PC-3 (cell line): Measurements from ENCODE around the gene LHFPL2. TPM values are rescaled to one million over a fixed set of nuclear protein-coding genes. Genes with fewer than 3 reads are reported as not detected.

Experiments
- ATAC-seq: fragments of 200-7000 bp; cut with Tn5 transposase; 2 replicates; pipeline ENCODE4 v1.9.1; 2020; ENCODE audit warnings: mild to moderate bottlenecking, moderate library complexity
- BruUV-seq: library from RNA; stranded (reverse); fragments of 400-500 nt; replicated peaks from 2 replicates; lab custom pipeline; 2021; lab: Mats Ljungman, UMichigan
- CTCF ChIA-PET: fragments of 300-600 bp; sonication (Branson Sonifier 250); formaldehyde crosslinking; loops from one replicate; lab custom pipeline; 2022; ENCODE audit warnings: antibody characterized with exemption; lab: Charles Lee
- POLR2A ChIA-PET: fragments of 300-600 bp; sonication (Branson Sonifier 250); formaldehyde crosslinking; loops from one replicate; lab custom pipeline; 2022; ENCODE audit warnings: antibody characterized with exemption; ENCODE audit not compliant: unreplicated experiment; lab: Charles Lee
- DNase-seq: peaks from one replicate; pipeline ENCODE4 v3.0.0-alpha.2; 2015
- H2AFZ ChIP-seq: fragments of 300-600 bp; sonication (generic); 2 replicates; pipeline ENCODE4 v1.6.0; 2016; ENCODE audit warnings: antibody characterized with exemption, low read length
- H3F3A ChIP-seq: fragments of 300-600 bp; sonication (generic); one replicate; pipeline ENCODE4 v1.6.0; 2017; ENCODE audit warnings: antibody characterized with exemption, low read length, control low read depth, mild to moderate bottlenecking; ENCODE audit not compliant: unreplicated experiment
- H3K27ac ChIP-seq: fragments of 300-600 bp; sonication (generic); 2 replicates; pipeline ENCODE4 v1.5.1; 2016; ENCODE audit warnings: mild to moderate bottlenecking, low read length
- H3K27me3 ChIP-seq: fragments of 300-600 bp; sonication (generic); 2 replicates; pipeline ENCODE4 v1.6.1; 2016; ENCODE audit warnings: low read length, mixed read lengths
- H3K36me3 ChIP-seq: fragments of 300-600 bp; sonication (generic); 2 replicates; pipeline ENCODE4 v1.6.1; 2016; ENCODE audit warnings: low read depth, mixed run types, low read length, mixed read lengths
- H3K4me1 ChIP-seq: fragments of 300-600 bp; sonication (generic); 2 replicates; pipeline ENCODE4 v1.5.1; 2016; ENCODE audit warnings: low read length; ENCODE audit not compliant: insufficient read depth
- H3K4me2 ChIP-seq: fragments of 300-600 bp; sonication (generic); 2 replicates; pipeline ENCODE4 v1.6.0; 2016; ENCODE audit warnings: low read length
- H3K4me3 ChIP-seq: fragments of 300-600 bp; sonication (generic); 2 replicates; pipeline ENCODE4 v1.5.1; 2016; ENCODE audit warnings: mild to moderate bottlenecking, low read length, mixed read lengths
- H3K79me2 ChIP-seq: fragments of 300-600 bp; sonication (generic); 2 replicates; pipeline ENCODE4 v1.6.1; 2017; ENCODE audit warnings: low read length, mixed read lengths
- H3K9ac ChIP-seq: fragments of 300-600 bp; sonication (generic); 2 replicates; pipeline ENCODE4 v1.6.0; 2016; ENCODE audit warnings: mild to moderate bottlenecking, low read length
- H3K9me2 ChIP-seq: fragments of 300-600 bp; sonication (generic); replicated peaks from 2 replicates; pipeline ENCODE4 v1.6.1; 2016; ENCODE audit warnings: mixed run types, low read length, mixed read lengths
- H3K9me3 ChIP-seq: fragments of 300-600 bp; sonication (generic); 2 replicates; pipeline ENCODE4 v1.6.1; 2016; ENCODE audit warnings: low read length, mixed read lengths
- H4K20me1 ChIP-seq: fragments of 300-600 bp; sonication (generic); 2 replicates; pipeline ENCODE4 v1.6.1; 2016; ENCODE audit warnings: low read length, mixed read lengths
- EZH2 ChIP-seq: fragments of 300-600 bp; sonication (generic); IDR thresholded peaks from one replicate; pipeline ENCODE4 v1.6.1; 2017; ENCODE audit warnings: antibody characterized with exemption, mild to moderate bottlenecking, low read length; ENCODE audit not compliant: unreplicated experiment
- EZH2phosphoT487 ChIP-seq: fragments of 300-600 bp; sonication (generic); IDR thresholded peaks from 2 replicates; pipeline ENCODE4 v1.6.1; 2018; ENCODE audit warnings: mild to moderate bottlenecking, antibody characterized with exemption, low read length, borderline replicate concordance
- intact Hi-C: fragments of 100-400 bp; cut with micrococcal nuclease; formaldehyde crosslinking; loops from 2 replicates; pipeline ENCODE4 v1.9.0; 2023
- total RNA-seq: library from RNA; depleted of rRNA; stranded (reverse); fragments of >200 nt; gene quantifications from 2 replicates; pipeline ENCODE4 v1.2.3, GENCODE V29; 2014
- TF ChIP-seq, protein P1 (sequence below): fragments of 300-600 bp; sonication (generic); conservative IDR thresholded peaks from 2 replicates; pipeline ENCODE4 v1.5.1; 2017; ENCODE audit warnings: antibody characterized with exemption, low read depth, mild to moderate bottlenecking, low read length

LHFPL2 gene
- total RNA-seq, 1 experiment from 2014 or later: 21.7 TPM

DNA sequence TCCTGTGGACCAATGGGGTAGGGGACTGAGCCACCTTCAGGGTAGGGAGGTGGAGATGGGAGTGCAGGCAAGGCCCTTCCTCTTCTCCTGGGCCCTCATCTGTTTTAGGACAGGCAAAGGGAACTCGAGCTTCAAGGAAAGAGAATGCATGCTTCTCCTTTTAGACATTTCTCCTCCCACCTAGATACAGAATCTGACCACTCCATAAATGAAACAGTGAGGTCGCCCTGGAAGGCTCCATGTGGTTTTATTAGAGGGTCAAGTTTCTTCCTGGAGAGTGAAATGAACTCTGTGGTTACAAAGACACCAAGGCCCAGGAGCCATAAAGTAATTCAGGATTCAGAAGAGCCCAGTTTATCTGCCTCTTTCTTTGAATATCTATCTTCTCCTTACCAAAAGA lies 14.9 kb downstream of the LHFPL2 start:
- CTCF ChIA-PET: no interaction called here
- Histone ChIP-seq H4K20me1 (peaks cover 4% of the 10 kb centered on the region; the same call in 1 of the 2 replicates), H3K27ac (no peak overlapping the region), H3K4me3 (no peak overlapping the region), H3K4me2 (no peak overlapping the region), H3F3A (no peaks in the 10 kb centered on the region), H3K36me3 (peaks cover 17% of the 10 kb centered on the region), H3K79me2 (peaks cover 55% of the 10 kb centered on the region), H3K27me3 (no peaks in the 10 kb centered on the region), H3K9ac (no peak overlapping the region), H2AFZ (no peak overlapping the region), H3K9me3 (no peaks in the 10 kb centered on the region), H3K9me2 (no peaks in the 10 kb centered on the region), H3K4me1 (peaks cover 33% of the 10 kb centered on the region)
- no TSS peak for BruUV-seq
- intact Hi-C loops: loop anchor here (5.0 kb wide), 1 partner anchor 96 kb away; no protein-coding TSS in a partner anchor
- TF ChIP-seq, protein P1, sequence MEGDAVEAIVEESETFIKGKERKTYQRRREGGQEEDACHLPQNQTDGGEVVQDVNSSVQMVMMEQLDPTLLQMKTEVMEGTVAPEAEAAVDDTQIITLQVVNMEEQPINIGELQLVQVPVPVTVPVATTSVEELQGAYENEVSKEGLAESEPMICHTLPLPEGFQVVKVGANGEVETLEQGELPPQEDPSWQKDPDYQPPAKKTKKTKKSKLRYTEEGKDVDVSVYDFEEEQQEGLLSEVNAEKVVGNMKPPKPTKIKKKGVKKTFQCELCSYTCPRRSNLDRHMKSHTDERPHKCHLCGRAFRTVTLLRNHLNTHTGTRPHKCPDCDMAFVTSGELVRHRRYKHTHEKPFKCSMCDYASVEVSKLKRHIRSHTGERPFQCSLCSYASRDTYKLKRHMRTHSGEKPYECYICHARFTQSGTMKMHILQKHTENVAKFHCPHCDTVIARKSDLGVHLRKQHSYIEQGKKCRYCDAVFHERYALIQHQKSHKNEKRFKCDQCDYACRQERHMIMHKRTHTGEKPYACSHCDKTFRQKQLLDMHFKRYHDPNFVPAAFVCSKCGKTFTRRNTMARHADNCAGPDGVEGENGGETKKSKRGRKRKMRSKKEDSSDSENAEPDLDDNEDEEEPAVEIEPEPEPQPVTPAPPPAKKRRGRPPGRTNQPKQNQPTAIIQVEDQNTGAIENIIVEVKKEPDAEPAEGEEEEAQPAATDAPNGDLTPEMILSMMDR: no peak
- TF ChIP-seq EZH2: no peak
- no peak for TF ChIP-seq EZH2phosphoT487
- no peak for ATAC-seq
- POLR2A ChIA-PET: no interaction called here
- DNase-seq: peak; percentile 30

DNA sequence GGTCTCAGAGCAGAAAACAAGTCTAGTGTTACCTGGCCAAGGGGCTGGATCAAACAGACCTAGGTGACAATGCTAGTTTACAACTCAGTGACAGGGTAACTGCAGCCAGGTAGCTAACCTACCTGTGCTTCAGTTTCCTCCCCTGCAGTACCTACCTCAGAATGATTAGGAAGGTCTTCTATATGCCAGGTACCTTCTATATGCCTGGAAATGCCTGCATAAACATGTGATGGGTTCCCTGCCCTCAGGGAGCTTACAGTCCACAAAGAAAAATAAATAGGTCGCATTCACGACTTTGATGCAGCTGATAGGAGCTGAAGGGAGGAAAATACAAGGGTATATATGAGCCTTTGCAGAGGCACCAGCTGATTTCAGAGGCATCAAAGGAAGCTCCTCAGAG lies 16.1 kb downstream of the LHFPL2 start:
- CTCF ChIA-PET: no interaction called here
- no peak overlapping the region for H3K9ac ChIP-seq
- H3K9me2 ChIP-seq: no peaks in the 10 kb centered on the region
- intact Hi-C loops: loop anchor here (5.0 kb wide), 1 partner anchor 95 kb away; no protein-coding TSS in a partner anchor
- no peak overlapping the region for H3K4me3 ChIP-seq
- H3K4me2 ChIP-seq: no peak overlapping the region
- no peaks in the 10 kb centered on the region for H3F3A ChIP-seq
- TF ChIP-seq EZH2phosphoT487 (no peak), EZH2 (no peak)
- TF ChIP-seq, protein P1: no peak
- H2AFZ ChIP-seq: no peak overlapping the region
- peaks cover 51% of the 10 kb centered on the region for H3K79me2 ChIP-seq
- peaks cover 4% of the 10 kb centered on the region; the same call in 1 of the 2 replicates for H4K20me1 ChIP-seq
- no peaks in the 10 kb centered on the region for H3K9me3 ChIP-seq
- DNase-seq (no peak), ATAC-seq (no peak)
- POLR2A ChIA-PET: no interaction called here
- H3K4me1 ChIP-seq: peaks cover 29% of the 10 kb centered on the region; the same call in 1 of the 2 replicates
- peaks cover 13% of the 10 kb centered on the region for H3K36me3 ChIP-seq
- no TSS peak for BruUV-seq
- no peak overlapping the region for H3K27ac ChIP-seq
- H3K27me3 ChIP-seq: no peaks in the 10 kb centered on the region

DNA sequence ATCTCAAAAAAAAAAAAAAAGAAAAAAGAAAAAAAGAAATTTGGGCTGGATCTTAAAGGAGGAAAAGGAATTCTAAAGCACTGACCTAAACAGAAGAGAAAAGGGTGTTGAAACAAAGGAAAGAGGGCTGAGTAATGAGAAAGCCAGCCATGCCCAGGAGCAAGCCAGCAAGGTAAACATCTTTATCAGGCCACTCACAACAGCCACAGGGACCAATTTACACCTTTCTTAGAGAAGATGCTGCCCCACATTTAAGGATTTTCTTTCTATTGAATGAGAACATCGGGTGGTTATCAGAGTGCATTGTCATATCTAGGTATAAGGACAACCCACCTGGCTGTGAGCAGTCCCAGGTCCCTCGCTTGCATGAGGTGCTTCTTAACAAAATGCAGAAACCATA lies 16.6 kb downstream of the LHFPL2 start:
- TF ChIP-seq, protein P1: no peak
- TF ChIP-seq EZH2 (no peak), EZH2phosphoT487 (no peak)
- H3K9me2 ChIP-seq: no peaks in the 10 kb centered on the region
- H3K27ac ChIP-seq: no peak overlapping the region
- H3K9ac ChIP-seq: no peak overlapping the region
- H3F3A ChIP-seq: no peaks in the 10 kb centered on the region
- POLR2A ChIA-PET: no interaction called here
- peaks cover 13% of the 10 kb centered on the region for H3K36me3 ChIP-seq
- intact Hi-C loops: loop anchor here (5.0 kb wide), 1 partner anchor 95 kb away; no protein-coding TSS in a partner anchor
- peaks cover 25% of the 10 kb centered on the region; the same call in 1 of the 2 replicates for H3K4me1 ChIP-seq
- H4K20me1 ChIP-seq: peaks cover 4% of the 10 kb centered on the region; the same call in 1 of the 2 replicates
- no peaks in the 10 kb centered on the region for H3K9me3 ChIP-seq
- DNase-seq: no peak
- no peak for ATAC-seq
- H3K79me2 ChIP-seq: peaks cover 45% of the 10 kb centered on the region
- no peaks in the 10 kb centered on the region for H3K27me3 ChIP-seq
- H2AFZ ChIP-seq: no peak overlapping the region
- BruUV-seq: no TSS peak
- H3K4me2 ChIP-seq: no peak overlapping the region
- CTCF ChIA-PET: no interaction called here
- no peak overlapping the region for H3K4me3 ChIP-seq
